WERI-Rb-1 (cell line): ENCODE measurements around the gene ZNF462.

Source experiments
- DNase-seq: peaks from one replicate; pipeline ENCODE4 v3.0.0-alpha.2; 2020
- H3K27ac ChIP-seq: fragments of 250-450 bp; sonication (Bioruptor Pico); 2 replicates; pipeline ENCODE4 v1.5.1; 2020; ENCODE audit warnings: mild to moderate bottlenecking, moderate library complexity
- H3K27me3 ChIP-seq: fragments of 250-450 bp; sonication (Bioruptor Pico); 2 replicates; pipeline ENCODE4 v1.5.1; 2021; ENCODE audit warnings: mild to moderate bottlenecking, low read depth, moderate library complexity; ENCODE audit not compliant: insufficient read depth, severe bottlenecking
- H3K36me3 ChIP-seq: fragments of 250-450 bp; sonication (Bioruptor Pico); 2 replicates; pipeline ENCODE4 v1.5.1; 2020; ENCODE audit warnings: mild to moderate bottlenecking, moderate library complexity
- H3K4me3 ChIP-seq: 2 replicates; pipeline ENCODE4 v1.5.1; 2011; ENCODE audit warnings: low read depth, mild to moderate bottlenecking, control low read depth, low read length
- H3K9me3 ChIP-seq: fragments of 250-450 bp; sonication (Bioruptor Pico); 2 replicates; pipeline ENCODE4 v1.5.1; 2021; ENCODE audit warnings: mild to moderate bottlenecking, moderate library complexity; ENCODE audit not compliant: severe bottlenecking
- CTCF ChIP-seq: IDR thresholded peaks from 2 replicates; pipeline ENCODE4 v1.5.1; 2011; ENCODE audit warnings: low read depth, mild to moderate bottlenecking, control low read depth, inconsistent platforms, low read length

ZNF462 gene

GRCh38 chr9:106956971-106957370, 94.0 kb downstream of the ZNF462 start:
- Histone ChIP-seq H3K27ac (no peak overlapping the region), H3K36me3 (peaks cover 15% of the 10 kb centered on the region), H3K9me3 (no peaks in the 10 kb centered on the region), H3K27me3 (no peaks in the 10 kb centered on the region), H3K4me3 (no peak overlapping the region)
- DNase-seq: no peak
- TF ChIP-seq CTCF: no peak

GRCh38 chr9:106958955-106959657, 96.1 kb downstream of the ZNF462 start:
- TF ChIP-seq CTCF: no peak
- Histone ChIP-seq H3K27ac (no peak overlapping the region), H3K36me3 (peaks cover 10% of the 10 kb centered on the region), H3K4me3 (no peak overlapping the region), H3K9me3 (no peaks in the 10 kb centered on the region), H3K27me3 (no peaks in the 10 kb centered on the region)
- DNase-seq: no peak

GRCh38 chr9:106960258-106960657, 97.3 kb downstream of the ZNF462 start:
- no peaks in the 10 kb centered on the region for H3K27me3 ChIP-seq
- TF ChIP-seq CTCF: no peak
- DNase-seq: no peak
- no peak overlapping the region for H3K4me3 ChIP-seq
- no peaks in the 10 kb centered on the region for H3K9me3 ChIP-seq
- H3K27ac ChIP-seq: no peak overlapping the region
- H3K36me3 ChIP-seq: peaks cover 9% of the 10 kb centered on the region

- no peak for TF ChIP-seq CTCF
- H3K27ac ChIP-seq: no peak overlapping the region
- no peaks in the 10 kb centered on the region for H3K27me3 ChIP-seq
- peaks cover 2% of the 10 kb centered on the region for H3K36me3 ChIP-seq
- H3K9me3 ChIP-seq: no peaks in the 10 kb centered on the region
- H3K4me3 ChIP-seq: no peak overlapping the region
- no peak for DNase-seq
These were observed 98.7 kb downstream of the ZNF462 start for GRCh38 chr9:106961623-106962022.

GRCh38 chr9:106962122-106962521, 99.2 kb downstream of the ZNF462 start:
- Histone ChIP-seq H3K36me3 (peaks cover 2% of the 10 kb centered on the region), H3K4me3 (no peak overlapping the region), H3K9me3 (no peaks in the 10 kb centered on the region), H3K27ac (no peak overlapping the region), H3K27me3 (no peaks in the 10 kb centered on the region)
- DNase-seq: no peak
- no peak for TF ChIP-seq CTCF
